Measurements from ENCODE around the gene CRELD1. TPM values are rescaled to one million over a fixed set of nuclear protein-coding genes. Genes with fewer than 3 reads are reported as not detected.

Gene CRELD1
- total and polyA plus RNA-seq, 9 of the 15 experiments (the other 6 are each of a cell fraction or from before 2014, with no cell fraction given): 3.3 to 25.8 (median 16.5) TPM

DNA sequence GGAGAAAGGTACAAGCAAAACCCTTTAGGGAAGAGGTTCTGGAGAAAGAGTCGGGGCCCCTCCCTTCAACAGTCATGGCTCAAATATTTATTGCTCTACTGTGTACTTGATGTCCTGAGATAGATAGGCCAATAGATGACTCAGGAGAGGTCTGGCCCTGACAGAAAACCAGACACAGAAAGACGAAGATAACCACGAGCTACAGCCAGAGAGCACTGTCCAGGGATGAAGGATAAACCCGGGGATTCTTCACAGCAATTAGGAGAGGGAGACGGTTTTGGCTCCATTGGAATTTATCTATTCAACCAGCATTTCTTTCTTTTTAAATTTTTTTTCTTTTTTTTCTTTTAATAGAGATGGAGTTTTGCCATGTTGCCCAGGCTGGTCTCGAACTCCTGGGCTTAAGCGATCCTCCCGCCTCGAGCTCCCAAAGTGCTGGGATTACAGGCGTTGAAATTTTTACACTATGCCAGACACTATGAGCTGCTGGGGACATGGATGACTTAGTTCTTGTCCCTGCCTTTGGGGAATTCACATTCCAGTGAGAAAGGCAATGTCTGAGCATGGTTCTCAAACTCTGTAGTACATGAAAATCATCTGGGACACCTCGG is 49.0 kb upstream of the CRELD1 start (continued):
- TF ChIP-seq, protein P1, sequence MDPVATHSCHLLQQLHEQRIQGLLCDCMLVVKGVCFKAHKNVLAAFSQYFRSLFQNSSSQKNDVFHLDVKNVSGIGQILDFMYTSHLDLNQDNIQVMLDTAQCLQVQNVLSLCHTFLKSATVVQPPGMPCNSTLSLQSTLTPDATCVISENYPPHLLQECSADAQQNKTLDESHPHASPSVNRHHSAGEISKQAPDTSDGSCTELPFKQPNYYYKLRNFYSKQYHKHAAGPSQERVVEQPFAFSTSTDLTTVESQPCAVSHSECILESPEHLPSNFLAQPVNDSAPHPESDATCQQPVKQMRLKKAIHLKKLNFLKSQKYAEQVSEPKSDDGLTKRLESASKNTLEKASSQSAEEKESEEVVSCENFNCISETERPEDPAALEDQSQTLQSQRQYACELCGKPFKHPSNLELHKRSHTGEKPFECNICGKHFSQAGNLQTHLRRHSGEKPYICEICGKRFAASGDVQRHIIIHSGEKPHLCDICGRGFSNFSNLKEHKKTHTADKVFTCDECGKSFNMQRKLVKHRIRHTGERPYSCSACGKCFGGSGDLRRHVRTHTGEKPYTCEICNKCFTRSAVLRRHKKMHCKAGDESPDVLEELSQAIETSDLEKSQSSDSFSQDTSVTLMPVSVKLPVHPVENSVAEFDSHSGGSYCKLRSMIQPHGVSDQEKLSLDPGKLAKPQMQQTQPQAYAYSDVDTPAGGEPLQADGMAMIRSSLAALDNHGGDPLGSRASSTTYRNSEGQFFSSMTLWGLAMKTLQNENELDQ (CRISPR knock-in tag; IDR thresholded peaks at IDR 0.05; ENCODE audit: borderline replicate concordance): no peak
- TF ChIP-seq CREBBP (IDR thresholded peaks at IDR 0.05; ENCODE audit: low read depth, low read length) (no peak), TAF9B (IDR thresholded peaks at IDR 0.05; ENCODE audit: partially characterized antibody) (no peak), SREBF1 (IDR thresholded peaks at IDR 0.05; ENCODE audit: borderline replicate concordance, low read depth, low read length) (no peak), ZFP36 (IDR thresholded peaks at IDR 0.05; ENCODE audit: low read depth, low read length, partially characterized antibody) (no peak), MAZ (CRISPR knock-in tag; conservative IDR thresholded peaks at IDR 0.05 in 1 of 2, IDR thresholded peaks at IDR 0.05 in 1 of 2) (peak; percentile 44 to 64; a peak in 2 of 4 replicates), ZNF780A (CRISPR knock-in tag; IDR thresholded peaks at IDR 0.05) (no peak), TEAD4 (IDR thresholded peaks at IDR 0.05; ENCODE audit: low read length) (peak; percentile 81), TEAD4 (CRISPR knock-in tag; IDR thresholded peaks at IDR 0.05; ENCODE audit: borderline replicate concordance) (no peak), FOXK1 (CRISPR knock-in tag; IDR thresholded peaks at IDR 0.05; ENCODE audit: borderline replicate concordance) (no peak), PTRF (tag; IDR thresholded peaks at IDR 0.05) (no peak), ZNF184 (CRISPR knock-in tag; IDR thresholded peaks at IDR 0.05) (no peak), ZBTB17 (CRISPR knock-in tag; IDR thresholded peaks at IDR 0.05) (no peak), POLR2A (conservative IDR thresholded peaks at IDR 0.05) (no peak), ZBTB8A (IDR thresholded peaks at IDR 0.05; ENCODE audit: partially characterized antibody) (no peak)
- TF ChIP-seq, protein P2, sequence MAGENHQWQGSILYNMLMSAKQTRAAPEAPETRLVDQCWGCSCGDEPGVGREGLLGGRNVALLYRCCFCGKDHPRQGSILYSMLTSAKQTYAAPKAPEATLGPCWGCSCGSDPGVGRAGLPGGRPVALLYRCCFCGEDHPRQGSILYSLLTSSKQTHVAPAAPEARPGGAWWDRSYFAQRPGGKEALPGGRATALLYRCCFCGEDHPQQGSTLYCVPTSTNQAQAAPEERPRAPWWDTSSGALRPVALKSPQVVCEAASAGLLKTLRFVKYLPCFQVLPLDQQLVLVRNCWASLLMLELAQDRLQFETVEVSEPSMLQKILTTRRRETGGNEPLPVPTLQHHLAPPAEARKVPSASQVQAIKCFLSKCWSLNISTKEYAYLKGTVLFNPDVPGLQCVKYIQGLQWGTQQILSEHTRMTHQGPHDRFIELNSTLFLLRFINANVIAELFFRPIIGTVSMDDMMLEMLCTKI (IDR thresholded peaks at IDR 0.05; ENCODE audit: partially characterized antibody): no peak
- TF ChIP-seq, protein P3, sequence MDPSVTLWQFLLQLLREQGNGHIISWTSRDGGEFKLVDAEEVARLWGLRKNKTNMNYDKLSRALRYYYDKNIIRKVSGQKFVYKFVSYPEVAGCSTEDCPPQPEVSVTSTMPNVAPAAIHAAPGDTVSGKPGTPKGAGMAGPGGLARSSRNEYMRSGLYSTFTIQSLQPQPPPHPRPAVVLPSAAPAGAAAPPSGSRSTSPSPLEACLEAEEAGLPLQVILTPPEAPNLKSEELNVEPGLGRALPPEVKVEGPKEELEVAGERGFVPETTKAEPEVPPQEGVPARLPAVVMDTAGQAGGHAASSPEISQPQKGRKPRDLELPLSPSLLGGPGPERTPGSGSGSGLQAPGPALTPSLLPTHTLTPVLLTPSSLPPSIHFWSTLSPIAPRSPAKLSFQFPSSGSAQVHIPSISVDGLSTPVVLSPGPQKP (CRISPR knock-in tag; IDR thresholded peaks at IDR 0.05): no peak
- TF ChIP-seq, protein P4, sequence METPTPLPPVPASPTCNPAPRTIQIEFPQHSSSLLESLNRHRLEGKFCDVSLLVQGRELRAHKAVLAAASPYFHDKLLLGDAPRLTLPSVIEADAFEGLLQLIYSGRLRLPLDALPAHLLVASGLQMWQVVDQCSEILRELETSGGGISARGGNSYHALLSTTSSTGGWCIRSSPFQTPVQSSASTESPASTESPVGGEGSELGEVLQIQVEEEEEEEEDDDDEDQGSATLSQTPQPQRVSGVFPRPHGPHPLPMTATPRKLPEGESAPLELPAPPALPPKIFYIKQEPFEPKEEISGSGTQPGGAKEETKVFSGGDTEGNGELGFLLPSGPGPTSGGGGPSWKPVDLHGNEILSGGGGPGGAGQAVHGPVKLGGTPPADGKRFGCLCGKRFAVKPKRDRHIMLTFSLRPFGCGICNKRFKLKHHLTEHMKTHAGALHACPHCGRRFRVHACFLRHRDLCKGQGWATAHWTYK (CRISPR knock-in tag; IDR thresholded peaks at IDR 0.05): no peak
- TF ChIP-seq, protein P5, sequence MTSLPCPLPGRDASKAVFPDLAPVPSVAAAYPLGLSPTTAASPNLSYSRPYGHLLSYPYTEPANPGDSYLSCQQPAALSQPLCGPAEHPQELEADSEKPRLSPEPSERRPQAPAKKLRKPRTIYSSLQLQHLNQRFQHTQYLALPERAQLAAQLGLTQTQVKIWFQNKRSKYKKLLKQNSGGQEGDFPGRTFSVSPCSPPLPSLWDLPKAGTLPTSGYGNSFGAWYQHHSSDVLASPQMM (CRISPR knock-in tag; IDR thresholded peaks at IDR 0.05): no peak
- TF ChIP-seq, protein P6, sequence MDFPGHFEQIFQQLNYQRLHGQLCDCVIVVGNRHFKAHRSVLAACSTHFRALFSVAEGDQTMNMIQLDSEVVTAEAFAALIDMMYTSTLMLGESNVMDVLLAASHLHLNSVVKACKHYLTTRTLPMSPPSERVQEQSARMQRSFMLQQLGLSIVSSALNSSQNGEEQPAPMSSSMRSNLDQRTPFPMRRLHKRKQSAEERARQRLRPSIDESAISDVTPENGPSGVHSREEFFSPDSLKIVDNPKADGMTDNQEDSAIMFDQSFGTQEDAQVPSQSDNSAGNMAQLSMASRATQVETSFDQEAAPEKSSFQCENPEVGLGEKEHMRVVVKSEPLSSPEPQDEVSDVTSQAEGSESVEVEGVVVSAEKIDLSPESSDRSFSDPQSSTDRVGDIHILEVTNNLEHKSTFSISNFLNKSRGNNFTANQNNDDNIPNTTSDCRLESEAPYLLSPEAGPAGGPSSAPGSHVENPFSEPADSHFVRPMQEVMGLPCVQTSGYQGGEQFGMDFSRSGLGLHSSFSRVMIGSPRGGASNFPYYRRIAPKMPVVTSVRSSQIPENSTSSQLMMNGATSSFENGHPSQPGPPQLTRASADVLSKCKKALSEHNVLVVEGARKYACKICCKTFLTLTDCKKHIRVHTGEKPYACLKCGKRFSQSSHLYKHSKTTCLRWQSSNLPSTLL (IDR thresholded peaks at IDR 0.05): no peak
